ENCODE measurements around the gene SOX21.
A peak's percentile ranks its signal among the peaks of the same experiment; 100 is the strongest.

The SOX21 gene

DNA sequence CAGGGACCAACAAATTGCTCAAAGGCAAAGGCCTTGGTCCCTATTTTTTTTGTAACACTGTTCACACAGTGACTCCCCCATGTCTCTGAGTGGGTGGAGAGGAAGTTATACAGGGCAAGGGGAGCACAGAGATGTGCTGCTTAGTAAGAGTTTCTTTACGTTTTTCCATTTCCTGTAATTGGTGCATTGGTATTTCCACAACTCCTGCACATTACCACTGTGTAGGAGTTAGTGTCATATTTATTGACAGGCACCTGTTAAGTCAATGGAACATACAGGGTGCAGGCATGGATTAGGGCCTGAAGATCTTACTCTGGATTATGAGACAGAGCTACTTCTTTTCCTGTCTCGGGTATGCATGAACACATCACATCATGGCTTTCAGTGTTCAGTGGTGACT, 45.2 kb downstream of the SOX21 start:
- TF ChIP-seq, protein P1, sequence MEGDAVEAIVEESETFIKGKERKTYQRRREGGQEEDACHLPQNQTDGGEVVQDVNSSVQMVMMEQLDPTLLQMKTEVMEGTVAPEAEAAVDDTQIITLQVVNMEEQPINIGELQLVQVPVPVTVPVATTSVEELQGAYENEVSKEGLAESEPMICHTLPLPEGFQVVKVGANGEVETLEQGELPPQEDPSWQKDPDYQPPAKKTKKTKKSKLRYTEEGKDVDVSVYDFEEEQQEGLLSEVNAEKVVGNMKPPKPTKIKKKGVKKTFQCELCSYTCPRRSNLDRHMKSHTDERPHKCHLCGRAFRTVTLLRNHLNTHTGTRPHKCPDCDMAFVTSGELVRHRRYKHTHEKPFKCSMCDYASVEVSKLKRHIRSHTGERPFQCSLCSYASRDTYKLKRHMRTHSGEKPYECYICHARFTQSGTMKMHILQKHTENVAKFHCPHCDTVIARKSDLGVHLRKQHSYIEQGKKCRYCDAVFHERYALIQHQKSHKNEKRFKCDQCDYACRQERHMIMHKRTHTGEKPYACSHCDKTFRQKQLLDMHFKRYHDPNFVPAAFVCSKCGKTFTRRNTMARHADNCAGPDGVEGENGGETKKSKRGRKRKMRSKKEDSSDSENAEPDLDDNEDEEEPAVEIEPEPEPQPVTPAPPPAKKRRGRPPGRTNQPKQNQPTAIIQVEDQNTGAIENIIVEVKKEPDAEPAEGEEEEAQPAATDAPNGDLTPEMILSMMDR (IDR thresholded peaks at IDR 0.05; ENCODE audit: low read depth, low read length), result no peak
- DNase-seq (ENCODE audit: low read depth in 2 of 2), result no peak

GRCh38 chr13:94666065-94666464, 46.3 kb downstream of the SOX21 start:
- no peak for DNase-seq (ENCODE audit: low read depth in 2 of 2)
- H3K4me3 ChIP-seq (replicated peaks in 1 of 2; ENCODE audit: low read depth in 2 of 2, low read length in 2 of 2), result no peak overlapping the region
- TF ChIP-seq, protein P1 (IDR thresholded peaks at IDR 0.05; ENCODE audit: low read depth, low read length), result no peak

More for the DNA sequence above, 45.2 kb downstream of the SOX21 start:
- no peak overlapping the region for H3K4me3 ChIP-seq (replicated peaks in 1 of 2; ENCODE audit: low read depth in 2 of 2, low read length in 2 of 2)

DNA sequence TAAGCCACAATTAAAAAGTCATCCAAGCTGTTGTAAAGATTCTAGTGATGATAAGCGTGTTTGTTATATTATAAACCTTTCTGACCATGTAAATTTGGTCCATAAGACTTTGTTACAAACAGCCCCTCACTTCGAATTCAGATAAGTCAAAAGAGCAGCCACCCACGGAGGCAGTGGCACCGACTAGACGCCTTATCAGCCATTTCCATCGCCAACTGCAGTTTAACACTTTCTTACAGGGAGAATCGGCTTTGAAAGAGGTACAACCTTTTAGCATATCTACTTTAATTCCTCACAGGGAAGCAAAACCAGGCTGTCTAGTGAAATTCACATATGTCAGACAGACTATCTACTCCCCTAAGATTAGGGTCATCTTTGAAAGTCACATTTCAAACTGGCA, 47.5 kb downstream of the SOX21 start:
- TF ChIP-seq, protein P1 (IDR thresholded peaks at IDR 0.05; ENCODE audit: low read depth, low read length), result no peak
- no peak overlapping the region for H3K4me3 ChIP-seq (replicated peaks in 1 of 2; ENCODE audit: low read depth in 2 of 2, low read length in 2 of 2)
- DNase-seq (ENCODE audit: low read depth in 2 of 2), result no peak

DNA sequence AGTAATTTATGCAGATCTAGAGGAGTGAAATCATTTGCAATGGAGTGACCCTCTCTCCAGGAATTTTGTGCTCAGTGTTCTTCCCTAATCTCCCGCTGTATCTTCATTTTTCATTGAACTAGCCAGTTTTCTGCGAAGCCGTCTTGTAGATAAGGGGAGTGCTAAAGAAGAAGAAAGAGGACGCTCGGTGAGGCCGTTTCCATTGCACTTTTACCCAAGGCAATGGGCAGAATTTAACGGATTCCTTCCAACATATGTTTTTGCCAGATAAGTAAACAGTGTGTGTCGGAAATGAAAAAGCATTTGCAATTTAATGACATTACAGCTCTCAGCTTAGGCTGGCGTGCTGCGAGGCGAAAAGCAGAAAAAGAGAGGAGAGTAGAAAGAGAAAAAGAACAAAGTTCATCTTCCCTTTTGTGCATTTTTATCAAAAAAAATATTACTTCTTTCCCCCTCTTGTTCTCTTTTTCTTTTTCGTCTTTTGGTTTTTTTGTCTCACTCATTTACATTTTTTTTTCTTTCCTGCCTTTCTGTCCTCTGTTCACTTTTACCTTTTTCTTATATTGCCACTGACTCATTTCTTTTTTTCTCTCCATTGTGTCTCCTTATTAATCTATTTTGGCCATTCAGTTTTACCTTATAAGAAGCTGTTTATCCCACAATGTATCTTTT, 49.9 kb downstream of the SOX21 start:
- TF ChIP-seq, protein P1 (IDR thresholded peaks at IDR 0.05; ENCODE audit: low read depth, low read length), result no peak
- H3K4me3 ChIP-seq (replicated peaks in 1 of 2; ENCODE audit: low read depth in 2 of 2, low read length in 2 of 2), result no peak overlapping the region
- no peak for DNase-seq (ENCODE audit: low read depth in 2 of 2)

DNA sequence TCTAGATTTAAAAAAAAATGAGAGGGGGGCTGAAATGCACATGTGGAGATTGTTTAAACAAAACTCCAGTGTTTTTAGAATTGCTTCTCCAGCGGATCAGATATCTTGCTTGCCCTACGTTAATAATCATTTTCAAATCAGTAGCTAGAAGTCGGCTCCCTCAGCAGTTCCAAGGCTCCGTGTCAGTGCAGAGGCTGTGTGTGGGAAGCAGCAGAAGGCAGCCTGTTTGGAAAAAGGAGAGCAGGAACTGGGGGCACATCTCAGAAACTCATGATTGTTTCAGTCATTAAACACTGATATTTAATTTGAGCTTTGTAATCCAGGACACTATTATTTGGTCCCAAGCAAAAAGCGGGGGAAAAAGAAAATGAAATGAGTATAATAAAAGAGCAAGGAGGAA, 50.9 kb downstream of the SOX21 start:
- TF ChIP-seq, protein P1 (IDR thresholded peaks at IDR 0.05; ENCODE audit: low read depth, low read length), result no peak
- no peak for DNase-seq (ENCODE audit: low read depth in 2 of 2)
- no peak overlapping the region for H3K4me3 ChIP-seq (replicated peaks in 1 of 2; ENCODE audit: low read depth in 2 of 2, low read length in 2 of 2)

DNA sequence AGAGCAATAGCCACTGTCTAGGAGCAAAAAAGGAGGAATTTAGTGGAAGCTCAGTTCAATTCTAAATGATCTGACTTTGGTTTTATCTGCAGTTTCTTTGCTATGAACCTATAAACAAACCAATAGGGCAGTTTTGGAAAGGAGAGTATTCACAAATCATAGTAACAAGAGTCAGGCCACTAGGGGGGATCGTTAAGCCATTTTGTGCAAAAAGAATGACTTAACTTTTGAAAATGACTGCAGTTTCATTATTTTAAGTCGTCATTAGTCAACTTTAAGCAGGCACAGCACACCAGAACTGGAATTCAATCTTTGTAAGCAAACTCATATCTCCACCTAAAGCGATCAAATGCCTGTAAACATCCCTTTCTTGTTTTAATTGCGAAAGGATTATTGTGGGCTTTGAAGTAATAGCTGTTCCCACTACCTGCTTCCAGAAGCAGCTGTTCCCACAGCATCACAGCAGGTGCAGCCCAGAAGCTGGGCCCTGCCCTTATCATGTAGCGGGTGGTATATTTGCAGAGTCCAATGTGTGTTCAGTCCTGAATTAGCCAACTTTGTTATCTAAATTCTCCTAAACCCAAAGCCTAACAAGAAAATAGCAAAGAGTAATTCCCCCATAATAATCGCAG, 51.5 kb downstream of the SOX21 start:
- TF ChIP-seq, protein P1 (IDR thresholded peaks at IDR 0.05; ENCODE audit: low read depth, low read length), result peak; percentile 20
- no peak overlapping the region for H3K4me3 ChIP-seq (replicated peaks in 1 of 2; ENCODE audit: low read depth in 2 of 2, low read length in 2 of 2)
- DNase-seq (ENCODE audit: low read depth in 2 of 2), result peak; percentile 35 to 42

Data from cardiac fibroblast (primary cell).